Activated CD8-positive, alpha-beta memory T cell treated with anti-CD3 and anti-CD28 coated beads, Interleukin-2, amount 50 U/mL, for 48 hours (primary cell): ENCODE results near the gene LOXHD1.

Source experiments
- DNase-seq: peaks from one replicate; pipeline ENCODE4 v3.0.0-alpha.2; 2020

LOXHD1 gene

GRCh38 chr18:46657115-46657955, at the start of gene LOXHD1:
Gene LOXHD1 (minus strand): TSS chr18:46657220. CDS start chr18:46657033, 187 bp downstream.
- no peak for DNase-seq

GRCh38 chr18:46705521-46705920, 48.5 kb upstream of the LOXHD1 start:
- DNase-seq, result no peak

- no peak for DNase-seq
Measured at GRCh38 chr18:46704816-46705215, 47.8 kb upstream of the LOXHD1 start.

- no peak for DNase-seq
Measured at GRCh38 chr18:46704189-46704588, 47.2 kb upstream of the LOXHD1 start.

GRCh38 chr18:46702471-46702870, 45.5 kb upstream of the LOXHD1 start:
- no peak for DNase-seq

- no peak for DNase-seq
Measured at GRCh38 chr18:46700066-46700824, 43.2 kb upstream of the LOXHD1 start.

- no peak for DNase-seq
Measured at GRCh38 chr18:46696702-46697101, 39.7 kb upstream of the LOXHD1 start.

GRCh38 chr18:46696268-46696667, 39.2 kb upstream of the LOXHD1 start:
- no peak for DNase-seq

GRCh38 chr18:46693996-46694395, 37.0 kb upstream of the LOXHD1 start:
- DNase-seq, result no peak

- DNase-seq, result no peak
Measured at GRCh38 chr18:46688853-46689525, 32.0 kb upstream of the LOXHD1 start.

GRCh38 chr18:46686186-46686585, 29.2 kb upstream of the LOXHD1 start:
- no peak for DNase-seq

GRCh38 chr18:46683252-46683651, 26.2 kb upstream of the LOXHD1 start:
- no peak for DNase-seq

- no peak for DNase-seq
Measured at GRCh38 chr18:46680784-46681695, 24.0 kb upstream of the LOXHD1 start.

- DNase-seq, result no peak
Measured at GRCh38 chr18:46679846-46680598, 23.0 kb upstream of the LOXHD1 start.

- DNase-seq, result no peak
Measured at GRCh38 chr18:46678785-46679399, 21.9 kb upstream of the LOXHD1 start.

- DNase-seq, result no peak
Measured at GRCh38 chr18:46678041-46678440, 21.0 kb upstream of the LOXHD1 start.

- DNase-seq, result no peak
Measured at GRCh38 chr18:46677611-46678010, 20.6 kb upstream of the LOXHD1 start.

GRCh38 chr18:46676182-46676835, 19.3 kb upstream of the LOXHD1 start:
- no peak for DNase-seq

GRCh38 chr18:46675112-46675511, 18.1 kb upstream of the LOXHD1 start:
- DNase-seq, result no peak
